ENCODE data around the gene ADRA2C.

The ADRA2C gene

DNA sequence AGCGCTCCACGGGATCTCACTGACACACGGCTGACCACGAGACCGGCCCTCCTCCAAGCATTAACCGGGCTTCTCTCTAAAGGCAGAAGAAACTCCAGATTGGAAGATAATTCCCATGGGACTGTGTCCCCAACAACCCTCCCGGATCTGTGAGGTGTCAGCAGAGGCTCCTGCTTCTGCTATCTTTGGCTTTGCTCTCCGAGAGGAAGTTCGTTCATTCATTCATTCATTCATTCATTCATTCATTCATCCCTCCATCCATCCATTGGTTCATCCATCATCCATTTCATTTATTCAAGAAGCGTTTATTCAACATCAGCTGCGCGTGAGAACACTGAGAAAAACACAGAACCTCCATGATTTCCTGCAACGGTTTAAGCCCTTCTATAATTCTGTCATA, 11.5 kb downstream of the ADRA2C start:
- no peak for DNase-seq (ENCODE audit: low read depth)

DNA sequence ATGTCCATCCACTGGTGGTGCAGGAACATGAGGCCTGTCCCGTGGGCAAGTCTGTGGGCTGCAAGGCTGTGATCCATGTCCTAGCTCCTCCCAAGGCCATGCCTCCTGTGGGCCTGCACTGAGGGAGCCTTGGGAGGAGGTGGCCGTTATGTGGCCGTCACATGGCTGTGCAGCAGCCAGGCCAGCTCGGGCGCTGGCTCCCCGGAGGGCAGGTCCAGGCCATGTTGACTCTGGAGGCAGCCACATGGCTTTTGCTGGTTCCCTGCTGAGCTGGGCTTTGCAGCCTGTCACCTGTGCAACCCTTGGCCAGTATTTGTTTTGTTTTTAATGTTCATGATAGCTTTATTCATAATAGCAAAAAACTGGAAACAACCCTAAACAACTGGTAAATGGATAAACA, 13.3 kb downstream of the ADRA2C start:
- DNase-seq (ENCODE audit: low read depth): no peak

DNA sequence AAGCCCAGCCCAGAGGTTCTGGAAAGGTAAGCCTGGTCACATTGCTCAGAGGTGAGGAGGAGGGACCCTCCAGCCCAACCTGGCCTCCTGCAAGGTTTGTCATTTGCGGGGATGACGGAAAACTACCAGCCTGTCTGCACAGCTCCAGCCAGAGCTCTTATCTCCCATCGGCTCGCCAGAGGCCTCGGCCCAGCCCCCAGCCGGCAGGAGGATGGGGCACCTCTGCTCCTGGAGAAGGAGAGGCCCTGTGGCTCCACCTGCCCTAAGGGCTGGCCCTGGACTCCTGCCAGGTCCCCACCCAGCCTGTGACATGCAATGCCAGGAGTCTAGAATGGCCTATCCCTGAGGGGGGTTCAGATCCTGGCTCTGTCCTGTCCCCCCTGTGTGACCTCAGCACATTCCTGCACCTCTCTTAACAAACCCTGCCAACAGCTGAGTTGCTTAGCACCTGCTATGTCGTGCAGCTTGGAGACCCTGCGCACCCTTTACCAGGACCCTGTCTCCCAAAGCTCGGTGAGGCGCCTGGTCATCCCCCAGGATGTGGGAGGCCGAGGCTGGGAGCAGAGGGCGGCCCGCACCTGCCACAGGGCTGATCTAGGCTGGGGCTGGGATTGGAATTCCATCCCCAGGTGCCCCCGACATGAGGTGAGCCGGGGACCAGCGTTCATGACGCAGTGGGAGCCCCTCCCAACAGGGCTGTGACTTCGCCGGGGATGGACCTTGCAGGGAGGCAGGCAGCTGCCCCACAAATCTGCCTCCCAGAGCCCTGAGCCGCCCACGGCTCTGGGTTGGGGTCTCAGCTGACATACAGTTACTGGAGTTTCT, 14.4 kb downstream of the ADRA2C start:
- DNase-seq (ENCODE audit: low read depth): no peak

DNA sequence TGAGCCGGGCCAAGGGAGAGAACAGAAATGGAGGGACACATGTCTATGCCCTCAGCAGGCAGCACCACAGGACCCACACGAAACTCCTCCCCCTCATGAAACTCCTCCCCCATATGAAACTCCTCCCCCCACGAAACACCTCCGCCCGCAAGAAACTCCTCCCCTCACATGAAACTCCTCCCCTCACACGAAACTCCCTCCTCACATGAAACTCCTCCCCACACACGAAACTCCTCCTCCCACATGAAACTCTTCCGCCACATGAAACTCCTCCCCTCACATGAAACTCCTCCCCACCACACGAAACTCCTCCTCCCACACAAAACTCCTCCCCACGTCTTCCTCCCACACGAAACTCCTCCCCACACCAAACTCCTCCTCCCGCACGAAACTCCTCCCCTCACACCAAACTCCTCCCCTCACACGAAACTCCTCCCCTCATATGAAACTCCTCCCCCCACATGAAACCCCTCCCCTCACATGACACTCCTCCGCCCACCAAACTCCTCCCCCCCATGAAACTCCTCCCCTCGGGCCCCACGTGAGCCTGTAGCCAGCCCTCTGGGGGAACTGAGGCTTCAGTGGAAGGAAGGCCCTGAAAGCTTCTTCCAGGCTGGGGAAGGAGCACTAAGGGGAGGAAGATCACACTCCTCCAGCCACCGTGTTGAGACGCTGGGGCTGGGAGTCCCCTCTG, 15.2 kb downstream of the ADRA2C start:
- no peak for DNase-seq (ENCODE audit: low read depth)

DNA sequence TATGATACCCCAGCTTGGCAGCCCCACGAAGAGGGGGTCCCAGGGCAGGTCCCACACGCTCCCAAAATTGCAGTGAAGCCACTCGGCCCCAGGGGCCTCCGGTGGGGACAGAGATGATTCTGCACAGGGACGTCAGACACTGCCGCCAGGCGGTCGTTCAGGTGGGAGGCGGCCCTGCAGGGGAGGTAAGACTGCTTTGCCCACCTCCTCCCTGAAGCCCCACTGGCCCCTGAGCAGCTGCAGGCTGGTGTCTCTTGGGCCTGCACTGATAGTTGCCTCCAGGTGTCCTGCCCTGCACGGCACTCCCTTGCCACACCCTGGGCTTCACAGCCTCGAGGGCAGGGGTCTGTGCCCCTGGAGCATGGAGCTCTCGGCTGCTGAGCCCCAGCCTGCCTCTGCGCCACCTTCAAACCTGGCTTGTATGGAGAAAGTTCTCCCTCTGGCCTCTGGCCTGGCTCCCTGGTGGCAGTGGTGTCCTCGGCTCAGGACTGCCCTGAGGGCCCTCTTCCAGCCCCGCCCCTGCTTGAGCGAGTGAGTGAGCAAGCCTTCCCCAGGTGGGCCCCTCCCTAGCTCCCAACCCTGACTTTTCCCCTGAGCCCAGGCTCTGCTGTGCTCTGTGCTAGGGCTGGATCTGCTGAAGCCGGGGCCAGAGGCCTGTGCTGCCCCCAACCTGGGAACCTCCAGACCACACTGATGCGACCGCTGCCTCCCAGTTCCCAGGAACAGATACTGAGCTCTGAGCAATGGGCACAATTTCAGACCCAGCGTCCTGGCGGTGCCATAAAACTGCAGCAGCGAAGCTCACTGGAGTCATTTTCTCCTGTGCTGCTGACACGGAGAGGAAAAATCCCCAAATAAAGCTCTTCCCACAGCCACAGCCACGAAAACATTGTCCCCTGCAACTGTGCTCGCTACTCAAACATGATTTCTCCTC, 16.1 kb downstream of the ADRA2C start:
- DNase-seq (ENCODE audit: low read depth): no peak

DNA sequence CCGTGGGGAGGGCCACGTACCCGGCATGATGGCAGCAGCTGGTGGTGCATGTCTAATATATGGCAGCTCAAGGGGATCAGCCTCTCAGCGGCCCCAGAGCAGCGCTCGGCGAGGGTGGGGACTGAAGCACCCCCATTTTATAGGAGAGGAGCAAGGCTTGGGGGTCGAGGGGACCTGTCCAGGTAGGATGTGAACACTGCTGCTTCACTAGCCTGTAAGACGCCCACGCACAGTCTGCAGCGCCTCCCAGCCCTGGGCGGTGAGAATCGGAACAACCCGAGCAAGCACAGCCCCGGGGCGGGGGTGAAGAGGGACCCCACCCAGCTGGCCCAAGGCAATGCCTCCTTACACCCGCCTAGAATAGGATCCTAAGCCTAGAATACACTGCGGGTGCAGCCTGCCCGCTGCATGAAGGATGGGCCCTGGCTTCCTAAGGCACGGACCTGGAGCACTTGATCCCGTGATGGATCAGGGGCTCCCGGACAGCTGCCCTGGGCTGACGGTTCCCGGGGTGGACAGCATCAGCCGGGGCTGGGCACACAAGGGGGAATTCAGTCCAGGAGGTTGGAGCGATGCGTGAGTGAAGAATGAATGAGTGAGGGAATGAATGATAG, 17.6 kb downstream of the ADRA2C start:
- DNase-seq (ENCODE audit: low read depth): no peak

DNA sequence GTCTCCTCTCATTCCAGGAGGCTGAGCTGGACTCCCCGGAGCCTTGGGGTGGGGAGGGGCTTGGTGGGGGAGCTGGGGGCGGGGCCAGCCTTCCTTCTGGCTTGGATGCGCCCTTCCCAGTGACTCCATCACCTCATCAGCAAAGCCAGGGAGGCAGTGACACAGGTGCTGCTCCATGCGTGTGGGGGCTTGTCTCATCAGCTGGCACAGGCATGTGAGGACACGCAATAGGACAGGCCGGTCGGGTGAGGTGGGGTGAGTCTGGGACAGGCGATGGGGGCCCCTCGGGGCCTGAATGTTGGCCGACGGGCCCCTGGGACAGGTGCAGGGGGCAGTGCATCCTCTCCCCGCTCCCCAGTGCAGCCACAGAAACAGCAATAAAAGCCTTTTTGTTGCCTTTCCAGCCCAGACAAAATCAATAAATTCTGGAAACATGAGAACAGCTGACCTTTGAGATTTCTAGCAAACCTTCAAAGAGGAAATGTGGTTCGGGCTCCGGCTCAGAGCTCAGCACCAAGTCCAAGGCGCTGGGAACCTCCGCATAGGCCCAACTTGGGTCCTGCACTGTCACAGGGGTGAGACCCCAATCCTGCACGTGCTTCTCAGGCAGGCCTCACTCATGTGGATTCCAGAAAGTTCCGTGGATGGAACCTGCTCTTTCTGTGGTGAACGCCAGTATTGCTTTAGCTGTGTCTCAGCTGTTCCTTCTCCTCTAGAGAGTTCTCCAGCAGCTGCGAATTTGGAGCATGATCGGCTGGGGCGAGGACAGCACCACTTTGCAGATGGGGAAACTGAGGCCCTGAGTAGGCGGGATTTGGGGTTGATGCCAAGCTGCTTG, 18.5 kb downstream of the ADRA2C start:
- no peak for DNase-seq (ENCODE audit: low read depth)

DNA sequence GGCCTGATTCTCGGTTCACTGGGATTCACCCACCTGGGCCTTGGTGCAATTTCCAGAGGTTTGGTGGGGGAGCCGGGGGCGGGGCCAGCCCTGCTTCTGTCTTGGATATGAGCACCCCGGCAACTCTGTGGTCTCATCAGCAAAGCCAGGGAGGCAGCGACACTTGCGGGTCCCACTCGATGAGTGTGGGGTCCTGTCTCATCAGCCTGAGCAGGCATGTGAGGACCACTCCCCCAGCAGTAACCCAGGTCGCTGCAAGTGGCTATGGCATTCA, 19.0 kb downstream of the ADRA2C start:
- DNase-seq (ENCODE audit: low read depth): no peak

DNA sequence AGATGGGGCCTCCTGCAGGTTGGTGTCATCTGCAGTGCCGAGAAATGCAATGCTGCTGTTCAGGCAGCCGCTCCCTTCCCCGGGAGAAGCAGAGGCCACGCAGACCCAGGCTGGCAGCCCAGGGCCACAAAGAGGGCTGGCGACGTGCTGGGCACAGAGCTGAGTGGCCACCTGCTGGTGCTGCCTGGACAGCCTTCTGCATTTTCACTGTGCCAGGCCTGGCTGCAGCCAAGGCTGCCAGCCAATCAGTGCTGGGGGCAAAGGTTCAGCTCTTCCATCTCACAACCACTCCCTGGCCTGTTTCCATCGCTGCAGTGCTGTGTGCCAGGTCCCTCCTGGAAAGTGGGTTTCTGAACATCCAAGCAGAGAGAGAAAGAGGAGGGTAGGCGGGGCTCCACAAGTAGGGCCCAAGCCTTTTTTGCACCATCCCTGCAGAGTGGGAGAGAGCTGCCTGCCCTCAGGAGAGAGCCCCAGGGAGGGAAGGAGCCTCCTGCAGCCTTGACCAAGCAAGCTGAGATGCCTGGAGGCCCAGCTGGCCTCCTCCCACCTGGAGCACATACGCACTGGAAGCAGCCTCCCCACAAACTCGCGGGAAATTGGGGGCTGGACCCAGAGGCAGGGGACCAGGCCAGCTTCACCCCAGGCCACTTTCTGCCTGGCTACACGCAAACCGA, 20.1 kb downstream of the ADRA2C start:
- no peak for DNase-seq (ENCODE audit: low read depth)

DNA sequence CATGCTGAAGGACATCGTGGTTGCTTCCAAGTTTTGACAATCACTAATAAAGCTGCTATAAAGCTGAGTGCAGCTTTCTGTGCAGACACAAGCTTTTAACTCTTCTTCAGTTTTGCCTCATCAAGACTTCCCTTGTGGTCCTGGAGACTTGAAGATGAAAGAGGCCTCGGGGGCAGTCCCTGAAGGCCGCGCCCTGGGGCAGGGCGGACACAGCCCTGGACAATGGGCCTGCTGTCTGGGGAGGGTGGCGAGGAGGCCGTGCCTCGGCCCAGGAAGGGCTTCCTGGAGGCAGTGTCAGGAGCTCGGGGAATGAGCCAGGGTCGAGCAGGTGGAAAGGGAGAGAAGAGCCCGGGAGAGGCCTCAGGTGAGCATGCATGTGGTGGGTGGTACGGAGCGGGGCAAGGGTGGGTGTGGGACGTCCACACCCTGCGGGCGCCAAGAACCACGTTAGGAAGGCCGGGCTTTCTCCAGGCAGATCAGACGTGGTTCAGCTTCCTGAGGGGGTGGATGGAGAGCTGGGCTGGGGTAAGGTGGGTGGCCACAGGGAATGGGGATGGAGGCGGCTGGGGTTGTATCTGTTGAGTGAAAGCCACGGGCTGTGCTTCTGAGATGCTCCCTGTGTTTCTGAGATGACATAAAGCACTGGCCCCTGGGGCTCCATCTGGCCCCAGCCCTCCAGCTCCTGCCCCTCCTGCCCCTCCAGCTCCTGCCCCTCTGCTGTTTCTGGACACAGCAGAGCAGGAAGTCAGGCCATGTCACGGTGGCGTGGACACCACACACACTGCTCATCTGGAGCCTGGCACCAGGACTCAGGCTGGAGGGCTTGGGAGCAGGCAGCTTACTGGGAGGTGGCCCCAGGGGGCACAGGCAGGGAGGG, 21.5 kb downstream of the ADRA2C start:
- DNase-seq (ENCODE audit: low read depth): no peak

DNA sequence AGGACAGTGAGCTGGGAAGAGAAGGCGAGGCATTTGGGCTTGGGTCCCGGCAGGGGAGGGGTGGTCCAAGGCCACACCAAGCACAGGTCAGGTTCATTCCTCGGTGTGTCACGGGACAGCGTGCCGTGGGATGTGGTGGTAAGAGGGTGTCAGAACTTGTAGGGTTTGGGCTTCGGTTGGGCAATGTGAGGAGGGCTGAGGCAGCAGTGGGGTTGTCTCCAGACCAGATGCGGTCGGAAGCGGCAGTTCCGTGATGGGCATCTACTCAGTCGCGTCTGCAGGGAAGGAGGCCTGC, 22.1 kb downstream of the ADRA2C start:
- no peak for DNase-seq (ENCODE audit: low read depth)

DNA sequence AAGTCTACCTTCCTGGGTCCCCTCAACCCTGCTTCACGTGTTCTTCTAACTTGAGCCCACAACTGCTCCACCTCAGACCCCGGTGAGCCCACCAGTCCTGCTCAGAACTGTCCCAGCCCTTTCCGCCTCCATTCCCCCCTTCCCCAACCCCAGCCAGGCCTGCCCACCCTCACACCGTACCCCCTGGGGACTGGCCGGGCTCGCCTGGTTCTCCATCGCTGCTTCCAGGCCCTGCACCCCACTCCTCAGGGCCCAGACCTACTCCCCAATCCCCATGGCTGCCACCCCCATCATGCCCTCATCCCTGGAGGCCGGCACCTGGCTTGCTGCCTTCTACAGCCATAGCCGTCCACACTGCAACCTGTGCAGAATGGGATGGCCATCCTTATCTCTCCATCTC, 23.4 kb downstream of the ADRA2C start:
- DNase-seq (ENCODE audit: low read depth): no peak

DNA sequence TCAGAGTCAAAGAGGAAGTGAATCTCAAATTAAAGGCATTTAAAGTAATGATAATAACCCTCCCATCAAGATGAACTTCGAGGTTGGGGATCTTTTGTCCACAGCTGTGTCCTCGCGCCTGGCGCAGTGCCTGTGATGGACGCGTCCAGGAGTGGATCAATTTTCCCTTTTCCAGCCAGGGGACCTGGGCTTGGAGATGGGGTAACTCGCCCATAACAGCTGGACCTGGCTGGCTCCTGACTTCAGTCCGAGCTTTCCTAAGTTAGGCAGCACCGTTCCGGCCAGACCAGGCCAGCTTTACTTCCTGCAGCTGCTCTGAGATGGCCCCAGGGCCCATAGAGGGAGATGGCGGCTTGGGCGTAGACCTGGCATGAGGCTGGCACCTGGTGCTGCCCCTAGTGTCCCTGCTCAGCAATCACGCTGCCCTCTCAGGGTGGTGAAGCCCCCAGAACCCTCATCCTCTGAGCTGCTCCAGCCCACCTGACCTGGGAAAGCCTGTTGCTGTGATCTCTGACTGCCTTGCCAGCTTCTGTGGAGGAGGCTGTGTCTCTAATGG, 23.9 kb downstream of the ADRA2C start:
- DNase-seq (ENCODE audit: low read depth): no peak

DNA sequence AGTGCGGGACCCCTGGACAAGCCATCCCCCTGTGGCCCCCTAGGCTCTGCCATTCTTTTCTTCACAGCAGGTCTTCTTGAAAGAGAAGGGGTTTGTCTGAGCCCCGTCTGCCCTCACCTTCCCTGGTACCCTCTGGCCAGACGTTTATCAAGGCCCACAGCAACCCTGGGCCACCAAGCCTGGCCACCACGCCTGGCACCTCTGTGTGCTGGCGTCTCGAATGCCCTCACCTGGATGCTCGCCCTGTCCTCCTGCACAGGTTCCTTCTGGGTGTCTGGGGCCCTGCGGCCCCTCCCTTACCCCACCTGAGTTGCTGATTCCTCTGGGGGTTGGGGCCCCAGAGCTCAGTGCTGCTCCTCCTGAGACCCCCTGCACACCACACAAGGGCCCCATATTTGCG, 25.1 kb downstream of the ADRA2C start:
- no peak for DNase-seq (ENCODE audit: low read depth)

DNA sequence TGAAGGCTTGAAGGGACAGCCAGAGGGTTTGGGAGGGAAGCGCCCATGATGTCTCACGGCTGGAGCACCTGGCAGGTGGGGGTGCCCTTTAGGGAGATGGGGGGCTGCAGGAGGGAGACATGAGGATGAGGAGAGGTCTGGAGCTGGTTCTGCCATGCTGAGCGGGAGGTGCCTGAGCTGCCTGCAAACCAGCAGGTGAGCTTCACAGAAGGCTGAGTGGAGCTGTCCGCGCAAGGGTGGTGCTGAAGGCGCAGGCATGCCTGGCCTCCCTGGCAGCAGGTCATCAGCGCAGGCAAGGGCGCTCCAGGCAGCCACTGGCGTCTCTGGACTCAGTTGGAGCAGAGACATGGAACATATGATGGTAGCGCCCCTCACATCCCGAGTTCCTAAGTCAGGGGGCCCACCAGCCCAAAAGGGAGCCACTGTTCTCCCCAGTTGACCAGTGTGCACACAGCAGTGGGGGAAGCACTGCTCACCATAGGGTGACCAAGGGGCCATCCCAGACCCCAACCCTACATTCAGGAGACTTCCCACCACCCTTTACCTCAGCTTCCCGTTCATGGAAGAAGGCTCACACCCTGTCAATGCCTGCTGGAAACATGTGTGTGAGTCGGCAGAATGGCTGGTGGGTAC, 25.8 kb downstream of the ADRA2C start:
- DNase-seq (ENCODE audit: low read depth): no peak

DNA sequence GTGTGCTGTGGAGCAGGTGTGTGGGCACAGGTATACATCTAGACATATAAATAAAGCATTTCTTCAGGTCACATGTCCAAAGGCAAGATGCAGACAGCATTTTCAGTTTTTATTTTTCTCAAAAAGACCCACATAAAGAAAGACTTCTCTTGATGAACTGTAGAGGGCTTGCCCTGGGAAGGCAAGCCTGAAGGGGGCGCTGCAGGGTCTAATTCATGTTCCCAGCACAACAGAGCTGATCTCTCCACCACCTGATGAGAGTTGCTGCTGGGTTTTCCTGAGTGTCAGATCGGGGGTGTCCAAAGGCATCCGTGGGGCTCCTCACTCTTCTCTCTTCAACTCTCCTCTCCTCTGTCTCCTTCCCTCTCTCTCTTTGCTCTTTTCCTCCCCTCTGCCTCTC, 26.6 kb downstream of the ADRA2C start:
- no peak for DNase-seq (ENCODE audit: low read depth)

DNA sequence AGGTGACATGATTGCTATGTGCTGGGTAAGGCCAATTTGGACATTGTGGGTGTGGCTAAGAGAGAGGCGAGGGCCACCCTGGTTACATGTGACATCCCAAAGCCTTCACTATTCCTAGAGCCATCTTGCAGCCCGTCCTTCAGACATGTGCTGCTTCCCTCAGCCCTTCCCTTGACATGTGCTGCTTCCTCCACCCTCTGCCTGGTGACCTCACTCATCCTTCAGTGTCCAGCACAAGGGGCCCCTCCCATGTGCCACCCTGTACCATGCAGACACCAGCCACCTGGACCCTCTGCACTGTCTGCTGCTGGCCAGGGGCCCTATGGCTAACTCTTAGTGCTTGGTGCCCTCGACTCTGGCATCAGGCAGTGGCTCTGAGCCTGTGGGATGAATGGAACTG, 27.4 kb downstream of the ADRA2C start:
- no peak for DNase-seq (ENCODE audit: low read depth)

DNA sequence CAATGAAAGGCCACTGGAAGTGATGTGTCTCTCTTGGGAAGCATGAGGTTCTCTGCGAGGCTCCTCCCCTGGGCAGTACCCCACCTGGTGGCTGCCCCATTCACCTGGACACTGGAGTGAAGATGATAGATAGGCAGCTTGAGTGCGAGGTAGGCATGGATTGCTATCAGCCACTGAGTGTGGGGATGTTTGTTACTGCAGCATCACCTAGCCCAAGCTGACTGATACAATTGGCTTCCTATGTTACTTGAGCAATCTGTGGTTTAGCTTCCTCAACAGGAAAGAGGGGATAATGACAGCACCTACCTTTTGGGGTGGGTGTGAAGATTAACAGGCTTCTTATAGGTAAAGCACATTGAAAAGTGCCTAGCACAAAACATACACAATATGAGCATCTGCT, 30.8 kb downstream of the ADRA2C start:
- DNase-seq (ENCODE audit: low read depth): no peak

Measured in stimulated activated CD4-positive, alpha-beta T cell treated with anti-CD3 and anti-CD28 coated beads, Interleukin-2, amount 100 ng/mL, for 4 hours (primary cell).